Body of pancreas (tissue), 4 donors: ENCODE data around the gene AGBL4.

ENCODE experiments used
- CTCF ChIP-seq, 7 experiments: fragments of 450-650 bp in 4 of 7; fragments of 200-600 bp in 3 of 7; sonication (generic) in 3 of 7; IDR thresholded peaks; one replicate each; pipeline ENCODE4 v1.5.1; 2016 to 2019; ENCODE audit warnings: antibody characterized with exemption in 7 of 7
- POLR2A ChIP-seq, 3 donors: fragments of 450-650 bp; IDR thresholded peaks; one replicate each; pipeline ENCODE4 v1.6.1; 2016; ENCODE audit warnings: antibody characterized with exemption in 3 of 3, mild to moderate bottlenecking in 2 of 3

GRCh38 chr1:49436865-49437264, 586.9 kb downstream of the AGBL4 start:
- TF ChIP-seq CTCF (IDR thresholded peaks at IDR 0.05) (no peak), POLR2A (IDR thresholded peaks at IDR 0.05) (no peak)
